ENCODE results near the gene KCTD8.

KCTD8 gene

DNA sequence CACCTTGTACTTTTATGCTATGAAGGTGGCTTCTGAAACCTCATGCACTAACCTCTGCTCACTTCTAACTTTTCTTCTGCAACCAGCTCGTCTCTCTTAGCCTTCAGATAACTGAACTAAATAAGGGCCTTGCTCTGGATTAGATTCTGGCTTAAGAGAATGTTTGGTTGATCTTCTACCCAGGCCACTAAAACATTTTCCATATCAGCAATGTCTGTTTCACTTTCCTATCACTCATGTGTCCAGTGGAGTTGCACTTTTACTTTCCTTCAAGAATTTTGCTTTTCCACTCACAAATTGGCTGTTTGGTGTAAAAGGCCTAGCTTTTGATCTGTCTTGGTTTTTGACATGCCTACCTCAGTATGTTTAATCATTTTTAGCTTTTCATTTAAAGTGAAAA lies 105.8 kb downstream of the KCTD8 start:
- TF ChIP-seq, protein P1, sequence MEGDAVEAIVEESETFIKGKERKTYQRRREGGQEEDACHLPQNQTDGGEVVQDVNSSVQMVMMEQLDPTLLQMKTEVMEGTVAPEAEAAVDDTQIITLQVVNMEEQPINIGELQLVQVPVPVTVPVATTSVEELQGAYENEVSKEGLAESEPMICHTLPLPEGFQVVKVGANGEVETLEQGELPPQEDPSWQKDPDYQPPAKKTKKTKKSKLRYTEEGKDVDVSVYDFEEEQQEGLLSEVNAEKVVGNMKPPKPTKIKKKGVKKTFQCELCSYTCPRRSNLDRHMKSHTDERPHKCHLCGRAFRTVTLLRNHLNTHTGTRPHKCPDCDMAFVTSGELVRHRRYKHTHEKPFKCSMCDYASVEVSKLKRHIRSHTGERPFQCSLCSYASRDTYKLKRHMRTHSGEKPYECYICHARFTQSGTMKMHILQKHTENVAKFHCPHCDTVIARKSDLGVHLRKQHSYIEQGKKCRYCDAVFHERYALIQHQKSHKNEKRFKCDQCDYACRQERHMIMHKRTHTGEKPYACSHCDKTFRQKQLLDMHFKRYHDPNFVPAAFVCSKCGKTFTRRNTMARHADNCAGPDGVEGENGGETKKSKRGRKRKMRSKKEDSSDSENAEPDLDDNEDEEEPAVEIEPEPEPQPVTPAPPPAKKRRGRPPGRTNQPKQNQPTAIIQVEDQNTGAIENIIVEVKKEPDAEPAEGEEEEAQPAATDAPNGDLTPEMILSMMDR (IDR thresholded peaks at IDR 0.05; ENCODE audit: insufficient read depth, low read depth, low read length, missing control alignments) = no peak
- H3K4me3 ChIP-seq (ENCODE audit: low read depth, low read length) = no peak overlapping the region
- DNase-seq (ENCODE audit: low read depth) = no peak

DNA sequence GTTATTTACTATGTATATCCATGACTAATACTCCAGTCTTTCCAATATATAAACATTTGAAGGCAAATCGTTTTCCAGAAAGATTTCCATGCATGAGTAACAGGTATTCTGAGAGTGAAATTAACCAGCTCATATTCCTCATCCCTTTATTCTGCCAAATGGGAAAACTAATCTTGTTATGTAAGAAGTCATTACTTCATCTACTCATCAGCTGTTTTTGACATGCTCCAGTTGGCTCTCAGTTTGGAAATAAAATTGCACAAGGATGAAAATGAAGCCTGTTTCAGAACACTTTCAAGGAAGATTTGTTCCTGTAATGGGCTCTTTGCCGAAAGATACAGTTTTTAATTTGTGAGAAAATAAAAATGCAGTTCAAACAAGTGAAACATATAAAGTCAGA lies 121.9 kb downstream of the KCTD8 start:
- TF ChIP-seq, protein P1 (IDR thresholded peaks at IDR 0.05; ENCODE audit: insufficient read depth, low read depth, low read length, missing control alignments) = no peak
- no peak for DNase-seq (ENCODE audit: low read depth)
- no peak overlapping the region for H3K4me3 ChIP-seq (ENCODE audit: low read depth, low read length)

- no peak for DNase-seq (ENCODE audit: low read depth)
- TF ChIP-seq, protein P1 (IDR thresholded peaks at IDR 0.05; ENCODE audit: insufficient read depth, low read depth, low read length, missing control alignments) = no peak
- H3K4me3 ChIP-seq (ENCODE audit: low read depth, low read length) = no peak overlapping the region
Observed at GRCh38 chr4:44320833-44321232, 127.8 kb downstream of the KCTD8 start.

DNA sequence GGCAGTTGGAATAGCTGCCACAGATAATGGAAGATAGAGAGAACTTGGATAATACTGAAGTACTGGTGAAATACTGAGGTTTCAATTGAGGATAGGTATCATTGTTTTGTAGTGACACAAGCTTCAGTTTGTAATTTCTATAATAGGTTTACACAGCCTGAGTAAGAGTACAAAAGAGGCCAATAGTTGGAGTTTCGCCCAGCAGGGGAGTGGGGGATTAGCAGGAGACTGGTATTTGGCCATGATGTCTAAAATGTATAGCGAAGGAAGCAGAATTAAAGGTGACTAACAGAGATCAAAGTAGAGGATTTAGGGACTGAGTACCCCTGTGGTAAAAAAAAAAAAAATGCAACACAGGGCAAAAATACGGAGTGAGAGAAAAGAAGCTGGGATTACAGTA lies 129.5 kb downstream of the KCTD8 start:
- no peak for DNase-seq (ENCODE audit: low read depth)
- no peak overlapping the region for H3K4me3 ChIP-seq (ENCODE audit: low read depth, low read length)
- TF ChIP-seq, protein P1 (IDR thresholded peaks at IDR 0.05; ENCODE audit: insufficient read depth, low read depth, low read length, missing control alignments) = no peak

DNA sequence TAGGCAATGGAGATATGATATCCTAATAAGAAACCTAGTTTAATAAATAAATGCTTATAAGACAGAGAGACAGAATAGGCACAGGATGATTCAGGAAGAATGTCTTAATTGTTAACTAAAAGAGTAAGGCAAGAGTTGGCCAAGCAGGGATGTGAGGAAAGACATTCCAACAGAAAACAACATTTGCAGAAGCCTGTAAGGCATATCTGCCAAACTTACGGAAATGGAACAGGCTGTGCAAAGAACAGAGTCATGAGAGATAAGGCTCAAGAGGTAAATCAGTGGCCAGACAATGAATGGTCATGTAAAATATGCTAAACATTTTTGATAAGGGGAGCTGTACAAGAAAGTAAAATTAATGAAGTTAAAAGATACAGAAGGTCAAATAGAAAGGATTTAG lies 134.9 kb downstream of the KCTD8 start:
- TF ChIP-seq, protein P1 (IDR thresholded peaks at IDR 0.05; ENCODE audit: insufficient read depth, low read depth, low read length, missing control alignments) = no peak
- DNase-seq (ENCODE audit: low read depth) = no peak
- no peak overlapping the region for H3K4me3 ChIP-seq (ENCODE audit: low read depth, low read length)

GRCh38 chr4:44287505-44287904 lies 161.1 kb downstream of the KCTD8 start:
- H3K4me3 ChIP-seq (ENCODE audit: low read depth, low read length) = no peak overlapping the region
- no peak for DNase-seq (ENCODE audit: low read depth)
- TF ChIP-seq, protein P1 (IDR thresholded peaks at IDR 0.05; ENCODE audit: insufficient read depth, low read depth, low read length, missing control alignments) = no peak

DNA sequence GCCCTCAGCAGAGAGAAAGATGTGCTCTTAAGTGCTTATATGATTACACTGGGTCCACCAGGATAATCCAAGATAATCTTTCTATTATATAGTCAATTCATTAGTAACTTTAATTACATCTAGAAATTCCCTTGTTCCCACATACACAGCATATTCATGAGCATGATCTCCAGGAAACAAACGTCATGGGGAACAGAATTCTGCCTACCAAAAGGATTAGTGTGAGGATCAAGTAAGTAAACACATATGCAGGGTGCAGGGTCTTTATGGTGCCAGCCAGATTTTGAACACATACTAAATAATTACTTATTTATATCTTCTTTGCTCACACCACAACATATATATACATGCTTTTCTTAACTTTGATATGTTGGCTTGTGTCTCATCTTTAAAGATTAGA lies 169.1 kb downstream of the KCTD8 start:
- no peak overlapping the region for H3K4me3 ChIP-seq (ENCODE audit: low read depth, low read length)
- DNase-seq (ENCODE audit: low read depth) = no peak
- TF ChIP-seq, protein P1 (IDR thresholded peaks at IDR 0.05; ENCODE audit: insufficient read depth, low read depth, low read length, missing control alignments) = no peak

Measured in GM12865 (cell line).